Mammary epithelial cell (primary cell): Measurements from ENCODE around the gene CGNL1.

ENCODE experiments used
- CTCF ChIP-seq, 2 donors: IDR thresholded peaks in 1 of 2; conservative IDR thresholded peaks in 1 of 2; 2 replicates each; pipeline ENCODE4 v1.5.1; 2011 to 2012; ENCODE audit warnings: inconsistent platforms in 2 of 2, low read length in 2 of 2, mild to moderate bottlenecking in 2 of 2, control low read depth in 1 of 2, low read depth in 1 of 2; ENCODE audit not compliant: insufficient read depth in 1 of 2; ENCODE audit errors: extremely low read depth in 1 of 2
- EZH2 ChIP-seq: IDR thresholded peaks from 2 replicates; pipeline ENCODE4 v1.6.1; 2012; ENCODE audit warnings: low read length, inconsistent platforms, borderline replicate concordance

- TF ChIP-seq CTCF (conservative IDR thresholded peaks at IDR 0.05 in 1 of 2, IDR thresholded peaks at IDR 0.05 in 1 of 2; ENCODE audit: extremely low read depth in 1 of 2, insufficient read depth in 1 of 2, low read depth in 1 of 2, low read length in 2 of 2) (no peak), EZH2 (no peak)
Observed at GRCh38 chr15:57411945-57412768, 35.9 kb downstream of the CGNL1 start.
